Endothelial cell of umbilical vein (primary cell): ENCODE data around the gene BANF2.

ENCODE experiments used
- CTCF ChIP-seq, 2 donors: IDR thresholded peaks; 1 replicate in 1 of 2; 2 replicates in 1 of 2; pipeline ENCODE4 v1.5.1; 2011; ENCODE audit warnings: low read length in 2 of 2, mild to moderate bottlenecking in 2 of 2, moderate library complexity in 2 of 2, control low read depth in 1 of 2, inconsistent platforms in 1 of 2, low read depth in 1 of 2; ENCODE audit not compliant: insufficient read depth in 1 of 2; ENCODE audit errors: extremely low read depth in 1 of 2
- EZH2 ChIP-seq: IDR thresholded peaks from 2 replicates; pipeline ENCODE4 v1.6.1; 2012; ENCODE audit warnings: borderline replicate concordance, low read depth, mild to moderate bottlenecking, moderate library complexity, low read length, inconsistent platforms; ENCODE audit not compliant: severe bottlenecking
- FOS ChIP-seq: IDR thresholded peaks from 2 replicates; pipeline ENCODE4 v1.6.1; 2011; ENCODE audit warnings: mild to moderate bottlenecking, low read length, moderate library complexity, borderline replicate concordance; ENCODE audit not compliant: insufficient read depth
- GATA2 ChIP-seq: IDR thresholded peaks from 2 replicates; pipeline ENCODE4 v1.7.0; 2011; ENCODE audit warnings: low read depth, mild to moderate bottlenecking, moderate library complexity, mixed read lengths, low read length; ENCODE audit not compliant: insufficient read length, insufficient read depth
- JUN ChIP-seq: IDR thresholded peaks from 2 replicates; pipeline ENCODE4 v1.6.1; 2011; ENCODE audit warnings: borderline replicate concordance, low read depth; ENCODE audit not compliant: insufficient read length, insufficient read depth
- MYC ChIP-seq: IDR thresholded peaks from one replicate; pipeline ENCODE4 v1.6.1; 2011; ENCODE audit warnings: mild to moderate bottlenecking, low read depth, low read length
- POLR2A ChIP-seq: IDR thresholded peaks from 2 replicates; pipeline ENCODE4 v1.6.1; 2012; ENCODE audit warnings: low read depth, mild to moderate bottlenecking, control low read depth, low read length
- POLR2AphosphoS5 ChIP-seq: IDR thresholded peaks from 2 replicates; pipeline ENCODE4 v1.6.1; 2012; ENCODE audit warnings: low read depth, mild to moderate bottlenecking, control low read depth, low read length, moderate library complexity; ENCODE audit not compliant: insufficient read depth
- TF ChIP-seq, protein P1 (sequence below): IDR thresholded peaks from 2 replicates; pipeline ENCODE4 v1.6.1; 2011; ENCODE audit not compliant: insufficient read depth, insufficient read length

GRCh38 chr20:17773619-17774018 lies 73.9 kb downstream of the BANF2 start:
- TF ChIP-seq CTCF (IDR thresholded peaks at IDR 0.05; ENCODE audit: extremely low read depth in 1 of 2, insufficient read depth in 1 of 2, low read depth in 1 of 2, low read length in 2 of 2) (no peak), EZH2 (no peak), POLR2A (no peak), POLR2AphosphoS5 (no peak), JUN (no peak), FOS (no peak), MYC (no peak), GATA2 (no peak)
- TF ChIP-seq, protein P1, sequence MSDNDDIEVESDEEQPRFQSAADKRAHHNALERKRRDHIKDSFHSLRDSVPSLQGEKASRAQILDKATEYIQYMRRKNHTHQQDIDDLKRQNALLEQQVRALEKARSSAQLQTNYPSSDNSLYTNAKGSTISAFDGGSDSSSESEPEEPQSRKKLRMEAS: no peak
